Natural killer cell (primary cell): Measurements from ENCODE around the gene SLC12A5. TPM values are rescaled to one million over a fixed set of nuclear protein-coding genes. Genes with fewer than 3 reads are reported as not detected.

Experiments used
- ATAC-seq, 3 donors: fragments of 150-1000 bp in 2 of 3; fragments of 200-7000 bp in 1 of 3; cut with Tn5 transposase; 1 replicate in 1 of 3; 2 replicates in 2 of 3; pipeline ENCODE4 v1.10.0; 2021; ENCODE audit warnings: mild to moderate bottlenecking in 2 of 3, moderate library complexity in 2 of 3
- DNase-seq, 2 donors: peaks; one replicate each; pipeline versions ENCODE4 v3.0.0 to v3.0.0-alpha.2; 2013 to 2021; ENCODE audit warnings: mixed read lengths in 1 of 2
- H3K27ac ChIP-seq: one replicate; pipeline ENCODE4 v1.5.1; 2013; ENCODE audit warnings: mild to moderate bottlenecking, low read length
- H3K27me3 ChIP-seq: one replicate; pipeline ENCODE4 v1.6.1; 2013; ENCODE audit warnings: low read length; ENCODE audit not compliant: control insufficient read depth, insufficient read depth
- H3K36me3 ChIP-seq: one replicate; pipeline ENCODE4 v1.6.1; 2013; ENCODE audit warnings: low read length; ENCODE audit not compliant: control insufficient read depth, insufficient read depth
- H3K4me1 ChIP-seq: one replicate; pipeline ENCODE4 v1.6.1; 2013; ENCODE audit warnings: low read length; ENCODE audit not compliant: control insufficient read depth, insufficient read depth
- H3K4me3 ChIP-seq: one replicate; pipeline ENCODE4 v1.5.1; 2013; ENCODE audit warnings: low read length
- H3K9me3 ChIP-seq: one replicate; pipeline ENCODE4 v1.6.1; 2013; ENCODE audit warnings: low read length; ENCODE audit not compliant: control insufficient read depth, insufficient read depth
- H3K27ac Mint-ChIP-seq, 2 donors: one replicate each; pipeline ENCODE4 v1.8.0; 2022; ENCODE audit warnings: mild to moderate bottlenecking in 2 of 2, mixed read lengths in 2 of 2, moderate library complexity in 1 of 2
- H3K27me3 Mint-ChIP-seq, 2 donors: one replicate each; pipeline ENCODE4 v1.8.0; 2022; ENCODE audit warnings: low read depth in 2 of 2, mixed read lengths in 2 of 2
- H3K36me3 Mint-ChIP-seq: one replicate; pipeline ENCODE4 v1.8.0; 2022; ENCODE audit warnings: mixed read lengths
- H3K4me1 Mint-ChIP-seq, 2 donors: one replicate each; pipeline ENCODE4 v1.8.0; 2022; ENCODE audit warnings: mixed read lengths in 2 of 2
- H3K4me3 Mint-ChIP-seq: one replicate; pipeline ENCODE4 v1.8.0; 2022; ENCODE audit warnings: mild to moderate bottlenecking, moderate library complexity, mixed read lengths
- H3K9me3 Mint-ChIP-seq, 2 donors: one replicate each; pipeline ENCODE4 v1.8.0; 2022; ENCODE audit warnings: mixed read lengths in 2 of 2
- CTCF ChIP-seq: fragments of 200-600 bp; IDR thresholded peaks from one replicate; pipeline ENCODE4 v1.8.0; 2022; ENCODE audit warnings: antibody characterized with exemption
- WGBS: methylation state at CpG from one replicate; pipeline ENCODE4 v1.1.7; 2013; ENCODE audit warnings: missing lambda C conversion rate; ENCODE audit not compliant: insufficient coverage; 5-methylcytosine and 5-hydroxymethylcytosine counted together
- intact Hi-C: fragments of 100-400 bp; cut with micrococcal nuclease; formaldehyde crosslinking; loops from one replicate; pipeline ENCODE4 v1.14.2; 2022
- total RNA-seq, 4 donors: library from RNA; stranded (reverse); fragments of 120-200 nt in 1 of 4; gene quantifications; one replicate each; pipeline versions ENCODE4 v1.2.3 to v1.2.4, GENCODE V29; 2013 to 2022

The SLC12A5 gene
- total RNA-seq, 3 donors from 2014 or later (not counting 1 experiment from before 2014, with no cell fraction given) = 0.85 TPM; not detected in 2

GRCh38 chr20:46046588-46047310 is 17.7 kb downstream of the SLC12A5 start:
- intact Hi-C loops = no loop called here
- H3K27ac Mint-ChIP-seq = no peak overlapping the region
- H3K4me1 Mint-ChIP-seq = no peaks in the 10 kb centered on the region
- ATAC-seq (no peak), DNase-seq (no peak)
- TF ChIP-seq CTCF = no peak
- WGBS = 81% methylated on average over 8 of the region's 8 CpGs
- no peak overlapping the region for H3K4me3 Mint-ChIP-seq
- Histone ChIP-seq H3K36me3 (no peaks in the 10 kb centered on the region), H3K27me3 (peaks cover 3% of the 10 kb centered on the region), H3K4me1 (no peaks in the 10 kb centered on the region), H3K27ac (no peak overlapping the region), H3K4me3 (no peak overlapping the region), H3K9me3 (no peaks in the 10 kb centered on the region)
- peaks cover 35 to 47% of the 10 kb centered on the region in 2 donors for H3K27me3 Mint-ChIP-seq
- H3K9me3 Mint-ChIP-seq = no peaks in the 10 kb centered on the region
- no peaks in the 10 kb centered on the region for H3K36me3 Mint-ChIP-seq

GRCh38 chr20:46047821-46048220 is 18.8 kb downstream of the SLC12A5 start:
- no peaks in the 10 kb centered on the region for H3K36me3 ChIP-seq
- Mint-ChIP-seq H3K27ac (no peak overlapping the region), H3K27me3 (peaks cover 31 to 47% of the 10 kb centered on the region in 2 donors), H3K36me3 (no peaks in the 10 kb centered on the region), H3K4me1 (no peaks in the 10 kb centered on the region), H3K4me3 (no peak overlapping the region), H3K9me3 (no peaks in the 10 kb centered on the region)
- H3K4me1 ChIP-seq = no peaks in the 10 kb centered on the region
- 69% methylated on average over 8 of the region's 8 CpGs for WGBS
- intact Hi-C loops = no loop called here
- DNase-seq (no peak), ATAC-seq (no peak)
- no peak overlapping the region for H3K4me3 ChIP-seq
- no peaks in the 10 kb centered on the region for H3K9me3 ChIP-seq
- no peak for TF ChIP-seq CTCF
- H3K27ac ChIP-seq = no peak overlapping the region
- peaks cover 3% of the 10 kb centered on the region for H3K27me3 ChIP-seq

GRCh38 chr20:46049190-46049589 is 20.2 kb downstream of the SLC12A5 start:
- H3K4me3 Mint-ChIP-seq = no peak overlapping the region
- TF ChIP-seq CTCF = no peak
- no peak overlapping the region for H3K27ac Mint-ChIP-seq
- ATAC-seq (no peak), DNase-seq (no peak)
- WGBS = 89% methylated on average over 4 of the region's 4 CpGs
- H3K27me3 Mint-ChIP-seq = peaks cover 23 to 42% of the 10 kb centered on the region in 2 donors
- no peaks in the 10 kb centered on the region for H3K9me3 Mint-ChIP-seq
- H3K27me3 ChIP-seq = peaks cover 3% of the 10 kb centered on the region
- no peaks in the 10 kb centered on the region for H3K36me3 Mint-ChIP-seq
- no peaks in the 10 kb centered on the region for H3K4me1 ChIP-seq
- H3K27ac ChIP-seq = no peak overlapping the region
- intact Hi-C loops = no loop called here
- H3K4me3 ChIP-seq = no peak overlapping the region
- no peaks in the 10 kb centered on the region for H3K4me1 Mint-ChIP-seq
- no peaks in the 10 kb centered on the region for H3K9me3 ChIP-seq
- H3K36me3 ChIP-seq = no peaks in the 10 kb centered on the region

- Histone ChIP-seq H3K27me3 (peaks cover 3% of the 10 kb centered on the region), H3K27ac (no peak overlapping the region), H3K36me3 (no peaks in the 10 kb centered on the region), H3K4me3 (no peak overlapping the region), H3K4me1 (no peaks in the 10 kb centered on the region), H3K9me3 (no peaks in the 10 kb centered on the region)
- Mint-ChIP-seq H3K36me3 (no peaks in the 10 kb centered on the region), H3K4me1 (no peaks in the 10 kb centered on the region), H3K27me3 (peaks cover 23 to 40% of the 10 kb centered on the region in 2 donors), H3K9me3 (no peaks in the 10 kb centered on the region), H3K4me3 (no peak overlapping the region), H3K27ac (no peak overlapping the region)
- intact Hi-C loops = no loop called here
- no peak for TF ChIP-seq CTCF
- no peak for ATAC-seq
- DNase-seq = no peak
Observed at GRCh38 chr20:46049815-46050214, 20.8 kb downstream of the SLC12A5 start.
